ENCODE measurements around the gene TMEM161B. TPM values are rescaled to one million over a fixed set of nuclear protein-coding genes. Genes with fewer than 3 reads are reported as not detected.

Gene TMEM161B
- total and polyA plus RNA-seq, 2 of the 13 experiments (the other 11 are each of a cell fraction or from before 2014, with no cell fraction given): 15.0 to 22.1 TPM

DNA sequence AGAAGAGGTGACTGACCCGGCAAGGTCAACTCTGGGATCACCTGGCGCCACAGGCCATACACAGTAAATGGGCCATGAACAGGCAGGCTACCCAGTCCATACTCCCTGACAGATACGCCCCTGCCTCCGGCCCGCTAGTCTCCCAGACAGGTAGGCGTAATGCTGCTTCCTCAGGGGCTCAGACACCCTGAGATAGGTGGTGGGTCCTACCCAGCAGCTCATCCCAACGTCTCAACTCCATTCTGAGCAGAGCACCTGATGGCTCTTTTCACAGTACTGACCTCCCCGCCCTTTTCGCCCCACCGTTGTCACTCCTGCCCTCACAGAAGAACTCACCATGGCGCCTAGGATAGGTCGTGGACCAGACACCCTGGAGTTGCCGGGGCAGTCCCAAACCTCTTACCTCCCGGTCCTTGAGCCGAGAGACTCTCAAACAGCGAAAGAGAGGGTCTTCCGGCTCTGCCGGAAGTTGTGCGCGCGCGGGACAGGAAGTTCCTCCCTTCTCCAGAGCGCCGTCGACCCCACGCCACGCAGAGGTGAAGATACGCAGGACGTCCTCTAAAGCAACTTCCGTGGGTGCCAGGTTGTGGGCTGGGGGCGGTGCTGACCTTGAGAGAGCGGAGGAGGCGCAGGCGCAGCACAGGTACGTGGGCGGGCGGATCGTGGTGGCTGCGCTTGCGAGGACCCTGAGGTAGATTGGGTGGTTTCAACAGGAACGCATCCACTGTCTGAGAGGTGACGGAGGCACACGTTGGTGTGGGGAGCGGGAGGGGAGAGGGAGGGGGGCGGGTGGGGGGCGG lies at the start of gene TMEM161B (continued):
- TF ChIP-seq ZNF331 (CRISPR knock-in tag; IDR thresholded peaks at IDR 0.05) (peak; percentile 8; the same call in 1 of the 2 replicates), HHEX (CRISPR knock-in tag; IDR thresholded peaks at IDR 0.05) (no peak), ZNF619 (CRISPR knock-in tag; IDR thresholded peaks at IDR 0.05) (peak; percentile 56; the same call in 1 of the 2 replicates), NFYC (CRISPR knock-in tag; IDR thresholded peaks at IDR 0.05) (peak; percentile 51; the same call in 1 of the 2 replicates), HOXD1 (CRISPR knock-in tag; IDR thresholded peaks at IDR 0.05) (no peak), ZNF138 (CRISPR knock-in tag; IDR thresholded peaks at IDR 0.05; ENCODE audit: low read depth) (no peak), ZNF264 (CRISPR knock-in tag; IDR thresholded peaks at IDR 0.05) (peak; percentile 50; the same call in 1 of the 2 replicates), ZNF589 (CRISPR knock-in tag; conservative IDR thresholded peaks at IDR 0.05) (peak; percentile 79), KDM6A (CRISPR knock-in tag; IDR thresholded peaks at IDR 0.05; ENCODE audit: low read depth) (no peak), SP2 (CRISPR knock-in tag; IDR thresholded peaks at IDR 0.05) (peak; percentile 88), ZNF839 (CRISPR knock-in tag; IDR thresholded peaks at IDR 0.05; ENCODE audit: borderline replicate concordance) (peak; percentile 85; the same call in 1 of the 2 replicates)
- TF ChIP-seq, protein P1, sequence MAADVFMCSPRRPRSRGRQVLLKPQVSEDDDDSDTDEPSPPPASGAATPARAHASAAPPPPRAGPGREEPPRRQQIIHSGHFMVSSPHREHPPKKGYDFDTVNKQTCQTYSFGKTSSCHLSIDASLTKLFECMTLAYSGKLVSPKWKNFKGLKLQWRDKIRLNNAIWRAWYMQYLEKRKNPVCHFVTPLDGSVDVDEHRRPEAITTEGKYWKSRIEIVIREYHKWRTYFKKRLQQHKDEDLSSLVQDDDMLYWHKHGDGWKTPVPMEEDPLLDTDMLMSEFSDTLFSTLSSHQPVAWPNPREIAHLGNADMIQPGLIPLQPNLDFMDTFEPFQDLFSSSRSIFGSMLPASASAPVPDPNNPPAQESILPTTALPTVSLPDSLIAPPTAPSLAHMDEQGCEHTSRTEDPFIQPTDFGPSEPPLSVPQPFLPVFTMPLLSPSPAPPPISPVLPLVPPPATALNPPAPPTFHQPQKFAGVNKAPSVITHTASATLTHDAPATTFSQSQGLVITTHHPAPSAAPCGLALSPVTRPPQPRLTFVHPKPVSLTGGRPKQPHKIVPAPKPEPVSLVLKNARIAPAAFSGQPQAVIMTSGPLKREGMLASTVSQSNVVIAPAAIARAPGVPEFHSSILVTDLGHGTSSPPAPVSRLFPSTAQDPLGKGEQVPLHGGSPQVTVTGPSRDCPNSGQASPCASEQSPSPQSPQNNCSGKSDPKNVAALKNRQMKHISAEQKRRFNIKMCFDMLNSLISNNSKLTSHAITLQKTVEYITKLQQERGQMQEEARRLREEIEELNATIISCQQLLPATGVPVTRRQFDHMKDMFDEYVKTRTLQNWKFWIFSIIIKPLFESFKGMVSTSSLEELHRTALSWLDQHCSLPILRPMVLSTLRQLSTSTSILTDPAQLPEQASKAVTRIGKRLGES (CRISPR knock-in tag; IDR thresholded peaks at IDR 0.05; ENCODE audit: borderline replicate concordance): no peak
- TF ChIP-seq, protein P2, sequence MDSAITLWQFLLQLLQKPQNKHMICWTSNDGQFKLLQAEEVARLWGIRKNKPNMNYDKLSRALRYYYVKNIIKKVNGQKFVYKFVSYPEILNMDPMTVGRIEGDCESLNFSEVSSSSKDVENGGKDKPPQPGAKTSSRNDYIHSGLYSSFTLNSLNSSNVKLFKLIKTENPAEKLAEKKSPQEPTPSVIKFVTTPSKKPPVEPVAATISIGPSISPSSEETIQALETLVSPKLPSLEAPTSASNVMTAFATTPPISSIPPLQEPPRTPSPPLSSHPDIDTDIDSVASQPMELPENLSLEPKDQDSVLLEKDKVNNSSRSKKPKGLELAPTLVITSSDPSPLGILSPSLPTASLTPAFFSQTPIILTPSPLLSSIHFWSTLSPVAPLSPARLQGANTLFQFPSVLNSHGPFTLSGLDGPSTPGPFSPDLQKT (CRISPR knock-in tag; IDR thresholded peaks at IDR 0.05; ENCODE audit: borderline replicate concordance): no peak
- TF ChIP-seq, protein P3, sequence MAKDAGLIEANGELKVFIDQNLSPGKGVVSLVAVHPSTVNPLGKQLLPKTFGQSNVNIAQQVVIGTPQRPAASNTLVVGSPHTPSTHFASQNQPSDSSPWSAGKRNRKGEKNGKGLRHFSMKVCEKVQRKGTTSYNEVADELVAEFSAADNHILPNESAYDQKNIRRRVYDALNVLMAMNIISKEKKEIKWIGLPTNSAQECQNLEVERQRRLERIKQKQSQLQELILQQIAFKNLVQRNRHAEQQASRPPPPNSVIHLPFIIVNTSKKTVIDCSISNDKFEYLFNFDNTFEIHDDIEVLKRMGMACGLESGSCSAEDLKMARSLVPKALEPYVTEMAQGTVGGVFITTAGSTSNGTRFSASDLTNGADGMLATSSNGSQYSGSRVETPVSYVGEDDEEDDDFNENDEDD (CRISPR knock-in tag; IDR thresholded peaks at IDR 0.05; ENCODE audit: borderline replicate concordance): peak; percentile 76; the same call in 1 of the 2 replicates
- TF ChIP-seq, protein P4, sequence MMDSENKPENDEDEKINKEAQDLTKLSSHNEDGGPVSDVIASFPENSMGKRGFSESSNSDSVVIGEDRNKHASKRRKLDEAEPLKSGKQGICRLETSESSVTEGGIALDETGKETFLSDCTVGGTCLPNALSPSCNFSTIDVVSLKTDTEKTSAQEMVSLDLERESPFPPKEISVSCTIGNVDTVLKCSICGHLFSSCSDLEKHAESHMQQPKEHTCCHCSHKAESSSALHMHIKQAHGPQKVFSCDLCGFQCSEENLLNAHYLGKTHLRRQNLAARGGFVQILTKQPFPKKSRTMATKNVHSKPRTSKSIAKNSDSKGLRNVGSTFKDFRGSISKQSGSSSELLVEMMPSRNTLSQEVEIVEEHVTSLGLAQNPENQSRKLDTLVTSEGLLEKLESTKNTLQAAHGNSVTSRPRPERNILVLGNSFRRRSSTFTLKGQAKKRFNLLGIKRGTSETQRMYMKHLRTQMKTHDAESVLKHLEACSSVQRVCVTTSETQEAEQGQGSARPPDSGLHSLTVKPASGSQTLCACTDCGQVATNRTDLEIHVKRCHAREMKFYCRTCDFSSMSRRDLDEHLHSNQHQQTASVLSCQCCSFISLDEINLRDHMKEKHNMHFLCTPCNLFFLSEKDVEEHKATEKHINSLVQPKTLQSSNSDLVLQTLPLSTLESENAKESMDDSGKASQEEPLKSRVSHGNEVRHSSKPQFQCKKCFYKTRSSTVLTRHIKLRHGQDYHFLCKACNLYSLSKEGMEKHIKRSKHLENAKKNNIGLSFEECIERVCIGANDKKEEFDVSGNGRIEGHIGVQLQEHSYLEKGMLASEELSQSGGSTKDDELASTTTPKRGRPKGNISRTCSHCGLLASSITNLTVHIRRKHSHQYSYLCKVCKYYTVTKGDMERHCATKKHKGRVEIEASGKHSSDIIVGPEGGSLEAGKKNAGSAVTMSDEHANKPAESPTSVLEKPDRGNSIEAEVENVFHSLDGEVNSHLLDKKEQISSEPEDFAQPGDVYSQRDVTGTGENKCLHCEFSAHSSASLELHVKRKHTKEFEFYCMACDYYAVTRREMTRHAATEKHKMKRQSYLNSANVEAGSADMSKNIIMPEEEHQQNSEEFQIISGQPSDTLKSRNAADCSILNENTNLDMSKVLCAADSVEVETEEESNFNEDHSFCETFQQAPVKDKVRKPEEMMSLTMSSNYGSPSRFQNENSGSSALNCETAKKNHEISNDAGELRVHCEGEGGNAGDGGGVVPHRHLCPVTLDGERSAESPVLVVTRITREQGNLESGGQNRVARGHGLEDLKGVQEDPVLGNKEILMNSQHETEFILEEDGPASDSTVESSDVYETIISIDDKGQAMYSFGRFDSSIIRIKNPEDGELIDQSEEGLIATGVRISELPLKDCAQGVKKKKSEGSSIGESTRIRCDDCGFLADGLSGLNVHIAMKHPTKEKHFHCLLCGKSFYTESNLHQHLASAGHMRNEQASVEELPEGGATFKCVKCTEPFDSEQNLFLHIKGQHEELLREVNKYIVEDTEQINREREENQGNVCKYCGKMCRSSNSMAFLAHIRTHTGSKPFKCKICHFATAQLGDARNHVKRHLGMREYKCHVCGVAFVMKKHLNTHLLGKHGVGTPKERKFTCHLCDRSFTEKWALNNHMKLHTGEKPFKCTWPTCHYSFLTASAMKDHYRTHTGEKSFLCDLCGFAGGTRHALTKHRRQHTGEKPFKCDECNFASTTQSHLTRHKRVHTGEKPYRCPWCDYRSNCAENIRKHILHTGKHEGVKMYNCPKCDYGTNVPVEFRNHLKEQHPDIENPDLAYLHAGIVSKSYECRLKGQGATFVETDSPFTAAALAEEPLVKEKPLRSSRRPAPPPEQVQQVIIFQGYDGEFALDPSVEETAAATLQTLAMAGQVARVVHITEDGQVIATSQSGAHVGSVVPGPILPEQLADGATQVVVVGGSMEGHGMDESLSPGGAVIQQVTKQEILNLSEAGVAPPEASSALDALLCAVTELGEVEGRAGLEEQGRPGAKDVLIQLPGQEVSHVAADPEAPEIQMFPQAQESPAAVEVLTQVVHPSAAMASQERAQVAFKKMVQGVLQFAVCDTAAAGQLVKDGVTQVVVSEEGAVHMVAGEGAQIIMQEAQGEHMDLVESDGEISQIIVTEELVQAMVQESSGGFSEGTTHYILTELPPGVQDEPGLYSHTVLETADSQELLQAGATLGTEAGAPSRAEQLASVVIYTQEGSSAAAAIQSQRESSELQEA (CRISPR knock-in tag; IDR thresholded peaks at IDR 0.05; ENCODE audit: not compliant biosample characterization): peak; percentile 67

Data from HepG2 (cell line).